A673 (cell line): Measurements from ENCODE around the gene GLYR1. TPM values are rescaled to one million over a fixed set of nuclear protein-coding genes. Genes with fewer than 3 reads are reported as not detected.

ENCODE experiments used
- BruUV-seq: library from RNA; stranded (reverse); fragments of 400-500 nt; replicated peaks from 2 replicates; lab custom pipeline; 2021; lab: Mats Ljungman, UMichigan
- CTCF ChIA-PET: fragments of 300-600 bp; sonication (Branson Sonifier 250); formaldehyde crosslinking; loops from one replicate; lab custom pipeline; 2022; ENCODE audit warnings: antibody characterized with exemption; lab: Charles Lee
- POLR2A ChIA-PET: fragments of 300-600 bp; sonication (Branson Sonifier 250); formaldehyde crosslinking; loops from one replicate; lab custom pipeline; 2022; ENCODE audit warnings: antibody characterized with exemption; ENCODE audit not compliant: low non-redundant PET; lab: Charles Lee
- DNase-seq: peaks from one replicate; pipeline ENCODE4 v3.0.0-alpha.2; 2015; ENCODE audit warnings: low spot score
- H3K27ac ChIP-seq: fragments of 200-600 bp; sonication (generic); 2 replicates; pipeline ENCODE4 v1.5.1; 2016; ENCODE audit warnings: mixed run types, low read depth, mild to moderate bottlenecking, mixed read lengths, antibody characterized with exemption, low read length; ENCODE audit not compliant: poor library complexity, severe bottlenecking
- H3K27me3 ChIP-seq: fragments of 200-600 bp; sonication (generic); replicated peaks from 2 replicates; pipeline ENCODE4 v1.6.1; 2017; ENCODE audit warnings: mixed run types, low read depth, mild to moderate bottlenecking, mixed read lengths, antibody characterized with exemption, low read length; ENCODE audit not compliant: insufficient read depth, poor library complexity
- H3K36me3 ChIP-seq: fragments of 200-600 bp; sonication (generic); 2 replicates; pipeline ENCODE4 v1.6.1; 2016; ENCODE audit warnings: mixed run types, mild to moderate bottlenecking, mixed read lengths, antibody characterized with exemption, low read length; ENCODE audit not compliant: insufficient read depth, poor library complexity, severe bottlenecking
- H3K4me1 ChIP-seq: fragments of 200-600 bp; sonication (generic); 2 replicates; pipeline ENCODE4 v1.6.1; 2017; ENCODE audit warnings: mixed run types, mild to moderate bottlenecking, mixed read lengths, antibody characterized with exemption, low read length; ENCODE audit not compliant: insufficient read depth, poor library complexity, severe bottlenecking
- H3K4me3 ChIP-seq: fragments of 200-600 bp; sonication (generic); 2 replicates; pipeline ENCODE4 v1.5.1; 2016; ENCODE audit warnings: low read depth, mixed run types, mild to moderate bottlenecking, mixed read lengths, low read length; ENCODE audit not compliant: poor library complexity, severe bottlenecking
- H3K9me3 ChIP-seq: fragments of 200-600 bp; sonication (generic); 2 replicates; pipeline ENCODE4 v1.6.1; 2016; ENCODE audit warnings: mixed run types, low read depth, mild to moderate bottlenecking, mixed read lengths, antibody characterized with exemption, low read length; ENCODE audit not compliant: poor library complexity, severe bottlenecking
- EZH2 ChIP-seq: fragments of 200-600 bp; sonication (generic); IDR thresholded peaks from 2 replicates; pipeline ENCODE4 v1.6.1; 2017; ENCODE audit warnings: borderline replicate concordance, low read depth, mild to moderate bottlenecking, mixed read lengths, antibody characterized with exemption, low read length; ENCODE audit not compliant: poor library complexity, severe bottlenecking
- intact Hi-C: fragments of 100-400 bp; cut with micrococcal nuclease; formaldehyde crosslinking; loops from one replicate; pipeline ENCODE4 v1.10.0; 2022; ENCODE audit not compliant: unreplicated experiment
- total RNA-seq: library from RNA; stranded (reverse); gene quantifications from 2 replicates; pipeline ENCODE4 v1.2.3, GENCODE V29; 2021
- TF ChIP-seq, protein P1 (sequence below): fragments of 300-800, 200-600 bp; sonication (generic); conservative IDR thresholded peaks from 2 replicates; pipeline ENCODE4 v1.5.1; 2017; ENCODE audit warnings: low read depth, mild to moderate bottlenecking, antibody characterized with exemption, low read length, moderate library complexity, mixed read lengths

GLYR1 gene
- total RNA-seq, 1 experiment from 2014 or later: 128 TPM

DNA sequence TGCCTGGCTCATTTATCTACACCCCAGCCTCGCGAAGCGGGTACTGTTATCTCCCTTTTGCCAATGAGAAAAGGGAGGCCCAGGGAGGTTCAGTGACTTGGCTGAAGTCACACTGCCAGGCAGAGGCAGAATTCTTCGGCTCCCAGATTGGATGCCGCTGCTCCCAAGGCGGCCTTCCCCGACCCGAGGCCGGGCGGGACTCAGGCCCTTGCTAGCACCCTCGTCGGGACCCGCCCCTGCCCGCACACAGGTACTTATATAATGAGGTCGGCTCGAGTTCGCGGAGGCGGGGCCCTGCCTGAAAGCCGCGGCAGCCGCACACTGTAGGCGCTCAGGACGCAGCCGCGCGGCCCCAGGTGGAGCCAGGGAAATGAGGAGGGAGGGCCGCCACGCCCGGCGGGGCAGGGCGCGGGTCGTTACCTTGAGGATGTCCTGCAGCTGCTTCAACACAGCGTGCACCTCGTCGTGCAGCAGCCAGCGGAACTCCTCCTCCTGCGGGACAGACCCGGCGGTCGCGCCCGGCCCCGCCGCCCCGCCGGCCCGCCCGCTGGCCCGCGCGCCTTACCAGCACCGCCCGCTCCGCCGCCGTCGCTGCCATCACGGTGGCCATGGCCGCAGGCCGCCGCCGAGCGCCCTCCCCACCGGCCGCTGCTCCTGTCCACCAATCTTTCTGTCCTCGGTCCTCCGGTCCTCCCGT is 45.0 kb downstream of the GLYR1 start, which contains the start of gene ROGDI:
Gene ROGDI, minus strand, starts transcription at position 672 of the 697 bp plus-strand sequence. Its CDS starts 62 bp downstream, at position 610.
- H3K4me3 ChIP-seq: peak within 1 kb of the TSS; percentile 86
- ChIA-PET CTCF (interaction anchor here (0.6 kb wide), 2 partner anchors 34 to 109 kb away, joined by 3 read pairs; no protein-coding TSS in a partner anchor), POLR2A (no interaction called here)
- H3K9me3 ChIP-seq: no peaks in the 10 kb centered on the region
- no peak for TF ChIP-seq EZH2
- TF ChIP-seq, protein P1, sequence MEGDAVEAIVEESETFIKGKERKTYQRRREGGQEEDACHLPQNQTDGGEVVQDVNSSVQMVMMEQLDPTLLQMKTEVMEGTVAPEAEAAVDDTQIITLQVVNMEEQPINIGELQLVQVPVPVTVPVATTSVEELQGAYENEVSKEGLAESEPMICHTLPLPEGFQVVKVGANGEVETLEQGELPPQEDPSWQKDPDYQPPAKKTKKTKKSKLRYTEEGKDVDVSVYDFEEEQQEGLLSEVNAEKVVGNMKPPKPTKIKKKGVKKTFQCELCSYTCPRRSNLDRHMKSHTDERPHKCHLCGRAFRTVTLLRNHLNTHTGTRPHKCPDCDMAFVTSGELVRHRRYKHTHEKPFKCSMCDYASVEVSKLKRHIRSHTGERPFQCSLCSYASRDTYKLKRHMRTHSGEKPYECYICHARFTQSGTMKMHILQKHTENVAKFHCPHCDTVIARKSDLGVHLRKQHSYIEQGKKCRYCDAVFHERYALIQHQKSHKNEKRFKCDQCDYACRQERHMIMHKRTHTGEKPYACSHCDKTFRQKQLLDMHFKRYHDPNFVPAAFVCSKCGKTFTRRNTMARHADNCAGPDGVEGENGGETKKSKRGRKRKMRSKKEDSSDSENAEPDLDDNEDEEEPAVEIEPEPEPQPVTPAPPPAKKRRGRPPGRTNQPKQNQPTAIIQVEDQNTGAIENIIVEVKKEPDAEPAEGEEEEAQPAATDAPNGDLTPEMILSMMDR: no peak
- H3K4me1 ChIP-seq: peaks cover 3% of the 10 kb centered on the region
- peaks cover 10% of the 10 kb centered on the region for H3K36me3 ChIP-seq
- DNase-seq: peak; percentile 33
- peak within 1 kb of the TSS; percentile 2 for H3K27ac ChIP-seq
- BruUV-seq: no TSS peak
- intact Hi-C loops: no loop called here
- H3K27me3 ChIP-seq: no peaks in the 10 kb centered on the region

DNA sequence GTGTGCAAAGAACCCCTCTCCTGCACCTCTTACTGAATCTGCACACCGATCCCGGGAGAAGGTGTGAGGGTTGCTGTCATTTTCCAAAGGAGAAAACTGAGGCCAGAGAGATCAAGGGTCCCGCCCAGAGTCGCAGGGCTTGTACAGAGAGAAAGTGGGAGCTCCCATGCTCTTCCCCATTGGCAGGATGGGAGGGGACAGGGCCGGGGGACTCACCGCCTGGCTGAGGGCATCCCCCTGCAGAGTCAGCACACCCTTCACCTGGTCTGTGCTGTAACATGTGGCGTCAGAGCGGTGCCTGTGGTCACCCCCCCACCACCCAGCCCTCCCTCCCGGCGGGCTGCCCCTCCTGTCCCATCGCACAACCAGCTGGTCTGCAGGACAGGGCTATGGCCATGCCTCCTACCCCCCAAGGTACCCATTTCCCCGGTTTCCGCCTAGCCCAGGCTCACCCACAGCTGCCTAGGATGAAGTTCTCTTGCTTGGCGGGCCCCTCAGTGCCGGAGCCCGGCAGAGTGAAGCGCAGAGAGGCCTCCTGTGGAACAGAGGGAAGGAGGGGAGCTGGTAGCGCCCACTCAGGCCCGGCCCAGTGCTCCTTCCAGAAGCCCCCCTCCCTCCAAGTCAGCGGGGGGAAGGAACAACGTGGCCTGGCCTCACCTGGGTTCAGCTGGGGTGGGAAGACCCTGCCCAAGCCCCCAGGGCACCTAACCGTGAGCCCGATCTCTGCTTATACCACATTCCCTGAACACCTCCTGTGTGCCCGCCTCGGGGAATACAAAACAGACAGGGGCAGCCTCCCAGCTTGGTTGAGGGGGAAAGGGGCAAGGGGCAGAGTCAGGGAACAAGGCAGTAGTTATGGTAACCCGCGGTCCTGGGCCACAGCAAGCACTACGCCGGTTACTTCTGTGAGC is 45.8 kb downstream of the GLYR1 start:
- no peak for TF ChIP-seq EZH2
- TF ChIP-seq, protein P1: no peak
- Histone ChIP-seq H3K36me3 (peaks cover 10% of the 10 kb centered on the region), H3K27me3 (no peaks in the 10 kb centered on the region), H3K4me1 (peaks cover 3% of the 10 kb centered on the region), H3K4me3 (peak overlapping the region; percentile 86), H3K9me3 (no peaks in the 10 kb centered on the region), H3K27ac (no peak overlapping the region)
- DNase-seq: no peak
- POLR2A ChIA-PET: no interaction called here
- CTCF ChIA-PET: interaction anchor here (0.6 kb wide), 1 partner anchor 35 kb away, joined by 3 read pairs; no protein-coding TSS in a partner anchor
- intact Hi-C loops: no loop called here
- BruUV-seq: no TSS peak

DNA sequence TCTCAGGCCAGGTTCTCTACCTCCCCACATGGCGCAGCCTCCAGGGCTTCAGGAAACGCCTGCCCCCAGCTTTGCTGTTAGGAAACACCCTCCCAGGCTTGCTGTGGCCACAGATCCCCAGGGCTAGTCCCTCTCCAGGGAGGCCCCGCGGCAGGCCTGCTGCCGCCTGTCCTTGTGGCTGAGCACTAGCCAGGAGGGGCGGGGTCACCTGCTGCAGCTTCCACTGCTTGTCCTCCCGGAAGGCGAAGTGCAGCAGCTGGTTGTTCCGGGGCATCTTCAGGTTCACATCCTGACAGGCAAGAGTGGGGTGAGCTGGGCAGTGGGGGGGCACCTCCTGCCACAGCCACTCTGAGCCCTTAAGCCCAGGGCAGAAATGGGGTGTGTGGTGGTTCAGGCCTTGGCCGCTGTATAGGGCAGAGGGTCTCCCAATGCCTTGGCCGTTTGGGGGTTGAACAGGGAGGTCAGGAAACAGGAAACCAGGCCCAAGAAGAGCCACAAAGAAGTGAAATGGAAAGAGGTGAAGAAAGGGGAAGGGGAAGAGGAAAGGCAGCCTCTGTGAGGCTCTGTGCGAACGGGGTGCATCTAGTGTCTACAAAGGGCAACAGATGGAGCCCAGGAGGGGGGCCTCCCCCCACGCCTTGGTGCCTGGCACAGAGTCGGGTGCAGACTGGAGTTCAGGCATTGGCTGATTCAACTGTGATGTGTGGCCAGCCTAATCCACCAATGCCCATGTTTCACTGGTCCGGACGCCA is 46.6 kb downstream of the GLYR1 start:
- no peak overlapping the region for H3K4me3 ChIP-seq
- TF ChIP-seq EZH2: no peak
- TF ChIP-seq, protein P1: no peak
- POLR2A ChIA-PET: no interaction called here
- no TSS peak for BruUV-seq
- H3K36me3 ChIP-seq: peaks cover 10% of the 10 kb centered on the region
- H3K27ac ChIP-seq: no peak overlapping the region
- CTCF ChIA-PET: no interaction called here
- no peaks in the 10 kb centered on the region for H3K27me3 ChIP-seq
- H3K4me1 ChIP-seq: peaks cover 3% of the 10 kb centered on the region
- no peaks in the 10 kb centered on the region for H3K9me3 ChIP-seq
- intact Hi-C loops: no loop called here
- no peak for DNase-seq
